Gastroesophageal sphincter (tissue), 4 donors: ENCODE measurements around the gene SAMD14. TPM values are rescaled to one million over a fixed set of nuclear protein-coding genes. Genes with fewer than 3 reads are reported as not detected.

Experiments
- ATAC-seq: fragments of 150-250 bp; one replicate; pipeline ENCODE4 v1.9.1; 2016; ENCODE audit warnings: mild to moderate bottlenecking, moderate library complexity
- H3K27ac ChIP-seq, 4 donors: fragments of 200-600 bp; sonication (generic) in 3 of 4; 1 replicate in 3 of 4; 2 replicates in 1 of 4; pipeline ENCODE4 v1.5.1; 2016 to 2019
- H3K27me3 ChIP-seq: fragments of 200-600 bp; sonication (generic); one replicate; pipeline ENCODE4 v1.5.1; 2019
- H3K36me3 ChIP-seq, 2 donors: fragments of 200-600 bp; sonication (generic); one replicate each; pipeline ENCODE4 v1.5.1; 2019; ENCODE audit warnings: control low read depth in 1 of 2
- H3K4me1 ChIP-seq, 3 donors: fragments of 200-600 bp; sonication (generic); 1 replicate in 2 of 3; 2 replicates in 1 of 3; pipeline ENCODE4 v1.5.1; 2016 to 2019; ENCODE audit warnings: control low read depth in 2 of 3
- H3K4me3 ChIP-seq, 2 donors: fragments of 200-600 bp; sonication (generic); one replicate each; pipeline ENCODE4 v1.5.1; 2019; ENCODE audit warnings: mild to moderate bottlenecking in 1 of 2, moderate library complexity in 1 of 2
- H3K9me3 ChIP-seq, 3 donors: fragments of 200-600 bp; sonication (generic); one replicate each; pipeline ENCODE4 v1.5.1; 2017 to 2019; ENCODE audit warnings: control low read depth in 2 of 3
- EP300 ChIP-seq: sonication (generic); formaldehyde crosslinking; IDR thresholded peaks from one replicate; pipeline ENCODE4 v1.6.1; 2017; ENCODE audit warnings: antibody characterized with exemption, mild to moderate bottlenecking
- POLR2A ChIP-seq, 2 donors: fragments of 450-650 bp; IDR thresholded peaks; one replicate each; pipeline ENCODE4 v1.6.1; 2017; ENCODE audit warnings: antibody characterized with exemption in 2 of 2, mild to moderate bottlenecking in 2 of 2, moderate library complexity in 1 of 2
- POLR2AphosphoS5 ChIP-seq: sonication (generic); formaldehyde crosslinking; IDR thresholded peaks from one replicate; pipeline ENCODE4 v1.6.1; 2017; ENCODE audit warnings: antibody characterized with exemption
- WGBS, 2 donors: methylation state at CpG; one replicate each; pipeline ENCODE4 v1.1.5; 2018; ENCODE audit warnings: low coverage in 1 of 2; 5-methylcytosine and 5-hydroxymethylcytosine counted together
- total RNA-seq, 4 donors: library from RNA; depleted of rRNA; stranded (reverse); fragments of >200 nt; gene quantifications; one replicate each; pipeline ENCODE4 v1.1.0, GENCODE V29; 2016
- TF ChIP-seq, protein P1 (sequence below), 4 experiments: fragments of 200-600 bp in 2 of 4; fragments of 450-650 bp in 2 of 4; sonication (generic) in 1 of 4; IDR thresholded peaks; one replicate each; pipeline ENCODE4 v1.5.1; 2017 to 2019; ENCODE audit warnings: antibody characterized with exemption in 4 of 4, mild to moderate bottlenecking in 2 of 4, moderate library complexity in 2 of 4

SAMD14 gene
- total RNA-seq, 4 donors from 2014 or later, result 1.3 to 2.8 (median 2.3) TPM

DNA sequence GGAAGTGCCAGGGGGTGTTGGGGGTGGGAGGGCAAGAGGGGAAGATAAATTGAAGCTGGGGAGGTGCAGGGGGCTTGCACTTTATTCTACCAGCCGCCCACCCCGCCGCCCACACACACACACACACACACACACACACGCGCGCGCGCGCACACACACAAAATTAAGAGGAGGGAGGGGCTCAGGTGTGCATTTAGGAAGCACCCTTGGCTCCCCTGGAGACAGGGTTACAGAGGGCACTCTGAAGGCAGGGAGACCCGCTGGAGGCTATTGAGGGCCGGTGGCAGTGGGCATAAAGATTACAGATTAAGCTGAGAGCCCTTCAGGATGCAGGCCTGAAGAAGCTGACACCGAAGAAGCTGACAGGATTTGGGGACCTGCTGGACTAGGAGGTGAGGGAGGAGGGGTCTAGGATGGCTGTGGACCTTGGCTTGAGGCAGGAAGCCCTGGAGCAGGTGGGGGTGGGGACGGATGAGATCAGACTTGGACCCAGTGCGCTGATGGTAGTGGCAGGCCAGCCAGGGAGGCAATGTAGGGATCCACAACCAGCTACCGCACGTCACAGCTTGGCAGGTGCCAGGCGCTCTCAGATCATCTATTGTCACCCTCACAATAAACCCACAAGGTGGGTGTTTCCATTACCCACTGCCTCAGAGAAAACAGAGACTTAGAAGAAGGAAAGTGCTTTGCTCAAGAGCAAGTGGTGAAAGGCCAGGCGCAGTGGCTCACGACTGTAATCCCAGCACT is 772 bp upstream of the SAMD14 start:
- ATAC-seq, result no peak

DNA sequence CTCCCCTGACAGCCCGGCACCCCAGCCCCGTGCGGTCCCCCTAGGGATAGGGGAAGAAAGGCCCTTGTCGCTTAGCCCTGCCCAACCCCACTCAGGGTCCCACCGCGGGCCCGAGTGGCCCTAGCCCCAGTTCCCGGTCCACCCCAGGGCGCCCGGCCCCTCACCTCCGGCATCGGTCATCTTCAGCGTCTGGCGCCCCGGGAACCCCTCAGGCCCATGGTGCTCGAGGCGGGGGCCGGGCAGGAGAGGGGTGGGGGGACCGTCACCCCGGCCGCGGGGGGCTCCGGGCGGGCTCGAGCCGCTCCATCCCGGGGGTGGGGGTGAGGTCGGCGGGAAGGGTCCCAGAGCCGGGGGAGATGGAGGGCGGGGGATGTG is 620 bp downstream of the SAMD14 start:
- no CpG with 5 or more reads among the region's 31 CpGs for WGBS, 2 donors
- peak overlapping the region in 2 of 4 donors; percentile 38 to 56 for H3K27ac ChIP-seq
- no peak for ATAC-seq
- no peaks in the 10 kb centered on the region for H3K27me3 ChIP-seq
- TF ChIP-seq POLR2AphosphoS5 (no peak), POLR2A (IDR thresholded peaks at IDR 0.05) (no peak), EP300 (no peak)
- TF ChIP-seq, protein P1, sequence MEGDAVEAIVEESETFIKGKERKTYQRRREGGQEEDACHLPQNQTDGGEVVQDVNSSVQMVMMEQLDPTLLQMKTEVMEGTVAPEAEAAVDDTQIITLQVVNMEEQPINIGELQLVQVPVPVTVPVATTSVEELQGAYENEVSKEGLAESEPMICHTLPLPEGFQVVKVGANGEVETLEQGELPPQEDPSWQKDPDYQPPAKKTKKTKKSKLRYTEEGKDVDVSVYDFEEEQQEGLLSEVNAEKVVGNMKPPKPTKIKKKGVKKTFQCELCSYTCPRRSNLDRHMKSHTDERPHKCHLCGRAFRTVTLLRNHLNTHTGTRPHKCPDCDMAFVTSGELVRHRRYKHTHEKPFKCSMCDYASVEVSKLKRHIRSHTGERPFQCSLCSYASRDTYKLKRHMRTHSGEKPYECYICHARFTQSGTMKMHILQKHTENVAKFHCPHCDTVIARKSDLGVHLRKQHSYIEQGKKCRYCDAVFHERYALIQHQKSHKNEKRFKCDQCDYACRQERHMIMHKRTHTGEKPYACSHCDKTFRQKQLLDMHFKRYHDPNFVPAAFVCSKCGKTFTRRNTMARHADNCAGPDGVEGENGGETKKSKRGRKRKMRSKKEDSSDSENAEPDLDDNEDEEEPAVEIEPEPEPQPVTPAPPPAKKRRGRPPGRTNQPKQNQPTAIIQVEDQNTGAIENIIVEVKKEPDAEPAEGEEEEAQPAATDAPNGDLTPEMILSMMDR (IDR thresholded peaks at IDR 0.05), result no peak
- H3K4me1 ChIP-seq, result peaks cover 3 to 57% (median 33%) of the 10 kb centered on the region in 3 donors
- peaks cover 0 to 3% of the 10 kb centered on the region in 2 donors for H3K36me3 ChIP-seq
- H3K9me3 ChIP-seq, result no peaks in the 10 kb centered on the region
- peak overlapping the region; percentile 36 to 64 for H3K4me3 ChIP-seq

More for the DNA sequence above, 772 bp upstream of the SAMD14 start:
- TF ChIP-seq EP300 (no peak), POLR2AphosphoS5 (no peak), POLR2A (IDR thresholded peaks at IDR 0.05) (no peak)
- TF ChIP-seq, protein P1 (IDR thresholded peaks at IDR 0.05), result no peak
- 58 to 64% methylated on average over 7 to 15 of the region's 19 CpGs for WGBS, 2 donors
- peaks cover 0 to 17% of the 10 kb centered on the region in 2 donors for H3K36me3 ChIP-seq
- H3K4me3 ChIP-seq, result peak overlapping the region in 1 of 2 donors; percentile 64
- no peaks in the 10 kb centered on the region for H3K9me3 ChIP-seq
- H3K27ac ChIP-seq, result no peak overlapping the region
- no peaks in the 10 kb centered on the region for H3K27me3 ChIP-seq
- H3K4me1 ChIP-seq, result peaks cover 3 to 59% (median 33%) of the 10 kb centered on the region in 3 donors

DNA sequence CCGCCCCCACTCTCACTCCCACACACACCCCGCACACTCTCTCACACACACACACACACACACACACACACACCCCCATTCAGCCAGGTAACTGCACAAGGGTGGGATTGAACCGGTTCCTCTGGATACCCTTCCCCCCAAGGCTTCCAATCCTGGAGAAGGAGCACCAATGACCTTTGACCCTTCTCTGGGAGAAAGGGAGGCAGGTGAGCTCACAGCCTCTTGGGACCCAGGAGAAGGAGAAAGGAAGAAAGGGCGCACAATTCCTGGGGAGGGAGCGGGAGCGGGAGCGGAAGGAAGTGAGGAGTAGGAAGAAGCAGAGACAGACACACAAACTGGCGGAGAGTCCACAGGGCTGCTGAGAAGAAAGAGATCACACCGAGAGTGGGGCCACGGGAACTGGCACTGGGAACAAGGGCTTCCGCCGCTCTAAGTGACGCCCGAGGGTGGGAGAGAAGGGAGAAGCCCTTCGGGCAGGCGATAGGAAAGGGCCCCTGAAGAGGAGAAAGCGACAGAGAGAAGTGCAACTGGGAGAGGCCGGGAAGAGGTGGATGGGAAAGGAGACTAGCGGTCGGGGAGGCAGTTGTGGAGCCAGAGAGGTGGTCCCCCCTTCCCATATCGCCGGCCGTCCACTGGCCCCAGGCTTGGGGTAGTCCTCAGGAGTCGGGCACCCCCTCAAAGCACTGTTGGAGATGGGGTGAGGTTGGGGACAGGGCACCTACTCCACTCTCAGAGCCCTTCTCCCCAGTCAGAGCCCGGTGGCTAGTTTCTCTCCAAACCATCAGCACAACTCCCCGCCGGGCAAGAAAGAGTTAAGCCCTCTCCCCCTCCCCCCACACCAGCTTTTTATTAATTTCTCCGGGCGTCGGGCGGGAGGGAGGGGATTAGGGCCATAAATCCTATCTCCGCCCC is 1.3 kb downstream of the SAMD14 start:
- no peak for ATAC-seq
- TF ChIP-seq, protein P1 (IDR thresholded peaks at IDR 0.05), result no peak
- TF ChIP-seq POLR2A (IDR thresholded peaks at IDR 0.05) (no peak), EP300 (no peak), POLR2AphosphoS5 (no peak)
- Histone ChIP-seq H3K4me3 (peak overlapping the region in 1 of 2 donors; percentile 64), H3K4me1 (peaks cover 3 to 56% (median 29%) of the 10 kb centered on the region in 3 donors), H3K27ac (peak overlapping the region in 2 of 4 donors; percentile 38 to 56), H3K36me3 (no peaks in the 10 kb centered on the region), H3K27me3 (no peaks in the 10 kb centered on the region), H3K9me3 (no peaks in the 10 kb centered on the region)
- WGBS, 2 donors, result 29 to 31% methylated on average over 16 to 24 of the region's 32 CpGs

DNA sequence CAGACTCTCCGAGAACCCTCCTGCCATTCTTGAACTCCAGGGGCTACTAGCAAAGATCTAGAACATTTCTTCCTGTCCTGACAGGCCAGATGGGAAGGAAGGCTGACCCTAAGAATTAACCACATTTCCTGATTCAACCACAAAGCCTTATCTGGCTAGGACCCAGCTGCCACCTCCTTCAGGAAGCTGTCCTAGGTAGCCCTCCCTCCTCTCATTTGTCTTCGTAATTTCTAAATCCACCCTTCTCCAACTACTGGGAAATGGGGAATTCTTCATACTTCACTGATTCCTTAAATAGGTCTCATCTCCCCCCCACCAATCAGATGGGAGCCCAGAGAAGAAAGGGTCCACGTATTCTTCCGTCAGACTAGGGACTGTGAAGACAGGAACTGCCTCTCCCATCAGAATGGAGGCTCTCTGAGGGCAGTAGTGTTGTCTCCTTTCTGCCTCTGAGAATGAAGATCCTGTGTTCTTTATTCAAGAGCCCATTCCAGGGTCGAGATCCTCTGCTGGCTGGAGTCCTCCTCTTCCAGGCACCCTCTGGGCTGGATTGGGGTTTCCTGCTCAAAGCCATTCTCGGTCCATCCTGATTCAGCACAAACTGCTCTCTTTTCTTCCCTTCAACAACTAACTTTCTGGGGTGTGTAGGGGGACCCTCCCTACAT is 2.1 kb downstream of the SAMD14 start:
- Histone ChIP-seq H3K36me3 (no peaks in the 10 kb centered on the region), H3K9me3 (no peaks in the 10 kb centered on the region), H3K4me3 (no peak overlapping the region), H3K27me3 (no peaks in the 10 kb centered on the region), H3K4me1 (peaks cover 0 to 55% (median 20%) of the 10 kb centered on the region in 3 donors), H3K27ac (no peak overlapping the region)
- TF ChIP-seq POLR2A (IDR thresholded peaks at IDR 0.05), result no peak
- TF ChIP-seq EP300, result no peak
- ATAC-seq, result no peak
- 56% methylated on average over 2 of the region's 6 CpGs; no CpG with 5 or more reads in 1 of the 2 donors for WGBS, 2 donors
